ENCODE results near the gene ZNF142. TPM values are rescaled to one million over a fixed set of nuclear protein-coding genes. Genes with fewer than 3 reads are reported as not detected.

The ZNF142 gene
- total RNA-seq, 1 donor from 2014 or later = 15.6 TPM

- DNase-seq (ENCODE audit: low read depth) = no peak
Observed at GRCh38 chr2:218655751-218656150, 3.7 kb downstream of the ZNF142 start.

GRCh38 chr2:218648787-218649100 is 10.7 kb downstream of the ZNF142 start:
- DNase-seq (ENCODE audit: low read depth) = no peak

- peak; percentile 70 for DNase-seq (ENCODE audit: low read depth)
Observed at GRCh38 chr2:218648088-218648786, 11.2 kb downstream of the ZNF142 start.

DNA sequence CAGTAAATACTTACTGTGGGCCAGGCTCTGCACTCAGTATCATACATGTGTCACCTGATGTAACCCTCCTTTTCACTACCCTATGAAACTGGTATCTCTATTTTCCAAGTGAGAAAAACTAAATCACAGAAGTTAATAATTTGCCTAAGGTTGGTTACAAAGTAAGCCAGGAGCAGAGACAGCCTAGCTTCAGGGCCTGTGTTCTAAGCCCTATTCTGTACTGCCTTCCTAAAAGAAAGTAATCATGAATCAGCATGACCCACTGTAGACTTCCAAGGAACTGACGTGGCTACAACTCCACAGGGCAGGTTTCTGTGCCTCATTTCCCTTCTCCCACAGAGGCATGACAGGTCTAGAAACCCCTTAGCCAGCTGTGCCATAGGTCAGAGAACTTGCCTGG is 14.3 kb downstream of the ZNF142 start:
- peak; percentile 99 for DNase-seq (ENCODE audit: low read depth)

- DNase-seq (ENCODE audit: low read depth) = no peak
Observed at GRCh38 chr2:218644721-218645120, 14.7 kb downstream of the ZNF142 start.

GRCh38 chr2:218643751-218644310 is 15.6 kb downstream of the ZNF142 start:
- DNase-seq (ENCODE audit: low read depth) = peak; percentile 6

GRCh38 chr2:218642786-218643185 is 16.6 kb downstream of the ZNF142 start:
- DNase-seq (ENCODE audit: low read depth) = no peak

- no peak for DNase-seq (ENCODE audit: low read depth)
Observed at GRCh38 chr2:218642121-218642656, 17.2 kb downstream of the ZNF142 start.

DNA sequence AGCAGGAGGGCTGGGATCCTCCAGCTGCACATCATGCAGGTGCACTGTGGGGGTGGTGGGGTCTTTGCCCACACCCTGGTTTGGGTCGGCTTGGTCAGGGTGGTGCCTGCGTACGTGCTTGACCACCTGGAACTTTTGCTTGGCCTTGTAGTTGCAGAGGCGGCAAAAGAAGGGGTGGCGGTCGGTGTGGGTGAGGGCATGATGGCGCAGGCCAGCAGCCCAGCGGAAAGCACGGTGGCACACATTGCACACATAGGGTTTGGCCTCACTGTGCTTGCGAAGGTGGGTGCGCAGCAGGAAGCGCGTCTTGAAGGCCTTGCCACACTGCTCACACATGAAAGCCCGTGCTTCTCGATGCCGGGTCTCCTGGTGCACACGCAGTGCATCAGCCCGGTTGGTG is 21.1 kb downstream of the ZNF142 start:
- no peak for DNase-seq (ENCODE audit: low read depth)

DNA sequence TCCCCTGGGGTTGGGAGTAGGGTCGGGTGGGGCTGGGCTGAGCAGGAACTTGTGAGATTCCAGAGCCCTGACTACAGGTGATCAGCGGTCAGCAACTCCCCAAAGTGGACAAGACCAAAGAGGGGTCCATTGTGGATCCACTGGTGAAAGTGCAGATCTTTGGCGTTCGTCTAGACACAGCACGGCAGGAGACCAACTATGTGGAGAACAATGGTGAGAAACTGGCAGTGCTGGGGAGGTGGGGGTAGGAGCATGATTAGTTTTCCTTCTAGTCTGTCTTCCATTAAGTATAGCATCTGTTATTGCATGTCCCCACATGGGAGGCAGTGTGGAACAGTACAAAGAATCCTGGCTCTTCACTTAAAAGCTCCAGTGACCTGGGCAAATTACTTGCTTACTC is 23.7 kb downstream of the ZNF142 start:
- DNase-seq (ENCODE audit: low read depth) = no peak

DNA sequence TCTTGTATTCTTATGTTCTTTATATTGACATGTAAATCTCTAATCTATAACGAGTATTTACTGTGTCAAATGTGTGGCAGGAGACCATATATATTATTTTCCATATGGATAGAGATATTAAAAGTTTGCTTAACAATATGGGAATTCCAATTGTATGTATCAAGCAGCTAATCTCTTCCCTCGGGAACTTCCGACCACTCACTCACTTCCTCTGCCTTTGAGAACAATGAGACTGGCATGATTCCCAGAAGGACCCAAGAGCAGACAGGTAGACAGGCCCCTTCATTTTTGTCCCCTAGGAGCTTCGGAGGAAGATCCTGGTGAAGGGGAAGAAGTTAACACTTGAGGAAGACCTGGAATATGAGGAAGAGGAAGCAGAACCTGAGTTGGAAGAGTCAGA is 27.6 kb downstream of the ZNF142 start:
- DNase-seq (ENCODE audit: low read depth) = peak; percentile 41

- no peak for DNase-seq (ENCODE audit: low read depth)
Observed at GRCh38 chr2:218627939-218628338, 31.5 kb downstream of the ZNF142 start.

DNA sequence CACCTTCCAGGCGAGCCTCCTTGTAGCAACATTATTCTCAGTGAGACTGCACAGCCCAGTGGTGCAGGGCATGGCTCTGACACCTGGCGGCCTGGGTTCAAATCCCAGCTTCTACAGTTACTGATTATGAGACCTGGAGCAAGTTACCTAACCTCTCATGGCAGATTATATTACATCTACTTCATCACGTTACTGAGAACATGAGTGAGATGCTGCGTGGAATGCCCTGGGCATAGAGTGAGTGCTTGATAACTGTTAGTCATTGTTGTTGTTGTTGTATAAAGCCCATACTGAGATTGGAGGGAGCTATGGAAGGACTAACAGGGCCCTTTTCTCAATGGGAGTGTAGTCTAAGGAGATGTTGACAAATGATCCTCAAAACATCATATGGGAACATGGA is 33.1 kb downstream of the ZNF142 start:
- no peak for DNase-seq (ENCODE audit: low read depth)

DNA sequence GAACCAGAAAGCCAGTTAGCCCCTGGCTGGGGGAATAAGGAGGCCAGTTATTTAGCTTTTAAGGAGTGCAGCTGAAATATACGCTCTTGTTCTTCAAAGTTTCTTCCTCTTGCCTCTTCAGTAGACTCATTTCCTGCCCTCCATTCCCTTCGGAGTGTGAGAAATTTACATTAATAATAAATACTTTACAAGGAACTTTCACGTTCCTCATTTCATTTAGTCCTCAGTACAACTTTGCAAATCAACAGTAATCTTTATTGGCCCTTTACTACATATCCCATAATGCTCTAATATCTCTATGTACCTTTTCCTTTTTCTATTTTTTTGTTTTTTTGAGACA is 36.1 kb downstream of the ZNF142 start:
- DNase-seq (ENCODE audit: low read depth) = no peak

- DNase-seq (ENCODE audit: low read depth) = peak; percentile 39
Observed at GRCh38 chr2:218622606-218623365, 36.6 kb downstream of the ZNF142 start.

DNA sequence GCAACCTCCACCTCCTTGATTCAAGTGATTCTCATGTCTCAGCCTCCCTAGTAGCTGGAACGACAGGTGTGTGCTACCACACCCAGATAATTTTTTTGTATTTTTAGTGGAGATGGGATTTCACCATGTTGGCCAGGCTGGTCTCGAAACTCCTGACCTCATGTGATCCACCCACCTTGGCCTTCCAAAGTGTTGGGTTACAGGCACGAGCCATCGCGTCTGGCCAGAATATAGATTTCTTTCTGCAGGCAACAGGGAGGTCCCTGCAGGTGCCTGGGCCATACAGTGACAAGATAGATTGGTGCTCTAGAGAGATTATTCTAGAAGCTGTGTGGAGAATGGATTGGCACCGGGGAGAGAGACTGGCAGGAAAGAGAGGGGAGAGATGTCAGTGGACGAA is 38.4 kb downstream of the ZNF142 start:
- no peak for DNase-seq (ENCODE audit: low read depth)

DNA sequence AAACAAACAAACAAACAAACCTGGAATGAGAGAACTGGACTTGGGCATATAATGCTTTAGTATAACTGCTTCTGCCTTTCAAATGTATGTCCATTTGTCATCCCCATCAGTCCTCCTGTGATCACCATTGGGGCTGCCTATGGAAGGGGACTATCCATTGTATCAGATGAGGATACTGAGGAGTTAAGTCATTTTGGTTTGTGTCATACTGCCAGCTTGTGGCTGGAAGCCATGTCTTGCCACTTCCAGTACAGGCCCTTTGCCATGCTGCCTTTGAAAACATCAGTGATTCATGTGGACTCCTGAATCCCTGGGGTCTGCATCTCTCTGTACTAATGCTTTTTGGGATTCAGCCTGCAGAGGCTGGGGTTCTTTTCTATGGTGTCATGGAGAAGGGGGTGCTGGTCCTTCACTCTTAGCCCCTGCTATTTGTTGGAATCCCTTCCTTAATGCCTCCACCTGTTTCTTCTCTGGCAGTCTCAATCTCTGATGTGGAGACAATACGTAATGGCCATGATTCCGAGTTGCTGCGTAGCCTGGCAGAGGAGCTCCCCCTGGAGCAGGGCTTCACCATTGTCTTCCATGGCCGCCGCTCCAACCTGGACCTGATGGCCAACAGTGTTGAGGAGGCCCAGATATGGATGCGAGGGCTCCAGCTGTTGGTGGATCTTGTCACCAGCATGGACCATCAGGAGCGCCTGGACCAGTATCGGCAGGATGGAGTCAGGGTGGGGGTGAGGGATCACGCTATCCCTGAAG is 41.1 kb downstream of the ZNF142 start:
- peak; percentile 37 for DNase-seq (ENCODE audit: low read depth)

- DNase-seq (ENCODE audit: low read depth) = no peak
Observed at GRCh38 chr2:218615868-218616315, 43.5 kb downstream of the ZNF142 start.

DNA sequence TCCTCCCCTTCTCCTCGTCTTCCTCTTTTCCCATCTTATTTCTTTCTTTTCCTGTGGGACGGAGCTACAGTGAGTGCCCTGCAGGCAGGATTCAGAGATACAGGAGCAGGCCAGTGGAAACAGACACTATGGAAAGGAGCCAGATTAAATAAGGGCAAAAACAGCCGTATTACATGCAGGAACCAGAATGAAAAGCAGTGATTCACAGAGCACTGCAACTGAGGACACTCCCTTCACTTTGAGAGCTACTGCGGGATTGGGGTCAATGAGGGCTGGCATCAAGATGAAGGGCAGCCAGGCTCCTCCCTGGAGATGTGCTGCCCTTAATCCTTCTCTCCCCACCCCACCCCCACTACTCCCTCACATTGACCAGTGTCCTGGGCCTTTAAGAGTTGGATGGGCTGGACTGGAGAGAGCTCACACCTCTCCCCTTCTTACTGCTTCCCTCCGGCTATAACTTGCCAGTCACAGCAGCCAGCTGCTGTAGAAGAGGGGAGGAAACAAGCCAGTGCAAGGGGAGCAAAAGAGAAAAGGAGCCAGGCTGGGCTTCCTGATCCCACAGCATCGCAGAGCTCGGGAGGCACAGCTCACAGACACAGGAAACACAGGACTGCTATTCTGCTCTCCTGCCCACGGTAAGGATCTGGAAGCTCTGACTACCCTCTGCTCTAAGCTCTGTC is 51.8 kb downstream of the ZNF142 start, which contains the start of gene PLCD4:
PLCD4 (plus strand) TSS at position 464 of the 680 bp plus-strand sequence. CDS start 7,841 bp downstream, outside the sequence.
- peak; percentile 76 for DNase-seq (ENCODE audit: low read depth)

GRCh38 chr2:218605432-218605831 is 54.0 kb downstream of the ZNF142 start:
- peak; percentile 81 for DNase-seq (ENCODE audit: low read depth)

Measured in renal cortical epithelial cell (primary cell).